Stimulated activated naive CD8-positive, alpha-beta T cell treated with anti-CD3 and anti-CD28 coated beads, Interleukin-15, Interleukin-2, amounts not matched to agents 100 ng/mL and 50 ng/mL, for 24 hours (primary cell): ENCODE results near the gene FRMD4B.
"Not testable (repeated sequence)": the region's sequence is repeated elsewhere in the genome, so short reads cannot be mapped to it uniquely, and the experiment has no call there.

Experiments used
- H3K27ac Mint-ChIP-seq: one replicate; pipeline ENCODE4 v1.8.0; 2021; ENCODE audit warnings: mild to moderate bottlenecking, mixed read lengths
- H3K27me3 Mint-ChIP-seq: one replicate; pipeline ENCODE4 v1.8.0; 2021; ENCODE audit warnings: mixed read lengths
- H3K36me3 Mint-ChIP-seq: one replicate; pipeline ENCODE4 v1.8.0; 2021; ENCODE audit warnings: low read depth, mixed read lengths
- H3K4me1 Mint-ChIP-seq: one replicate; pipeline ENCODE4 v1.8.0; 2021; ENCODE audit warnings: low read depth, mixed read lengths
- H3K4me3 Mint-ChIP-seq: one replicate; pipeline ENCODE4 v1.8.0; 2021; ENCODE audit warnings: mild to moderate bottlenecking, mixed read lengths
- H3K9me3 Mint-ChIP-seq: one replicate; pipeline ENCODE4 v1.8.0; 2021; ENCODE audit warnings: mixed read lengths

FRMD4B gene

GRCh38 chr3:69250014-69250413 is 135.9 kb downstream of the FRMD4B start:
- Mint-ChIP-seq H3K9me3 (no peaks in the 10 kb centered on the region), H3K36me3 (no peaks in the 10 kb centered on the region), H3K27me3 (peaks cover 4% of the 10 kb centered on the region), H3K27ac (peak overlapping the region; percentile 9), H3K4me1 (peaks cover 4% of the 10 kb centered on the region), H3K4me3 (peak overlapping the region; percentile 24)

GRCh38 chr3:69249001-69249400 is 136.9 kb downstream of the FRMD4B start:
- Mint-ChIP-seq H3K27ac (no peak overlapping the region), H3K4me3 (no peak overlapping the region), H3K4me1 (peaks cover 4% of the 10 kb centered on the region), H3K27me3 (no peaks in the 10 kb centered on the region), H3K36me3 (no peaks in the 10 kb centered on the region), H3K9me3 (no peaks in the 10 kb centered on the region)

GRCh38 chr3:69248436-69248835 is 137.5 kb downstream of the FRMD4B start:
- no peaks in the 10 kb centered on the region for H3K36me3 Mint-ChIP-seq
- no peaks in the 10 kb centered on the region for H3K27me3 Mint-ChIP-seq
- no peak overlapping the region for H3K4me3 Mint-ChIP-seq
- no peak overlapping the region for H3K27ac Mint-ChIP-seq
- no peaks in the 10 kb centered on the region for H3K9me3 Mint-ChIP-seq
- peaks cover 4% of the 10 kb centered on the region for H3K4me1 Mint-ChIP-seq

GRCh38 chr3:69246612-69247011 is 139.3 kb downstream of the FRMD4B start:
- H3K4me1 Mint-ChIP-seq = peaks cover 10% of the 10 kb centered on the region
- no peaks in the 10 kb centered on the region for H3K9me3 Mint-ChIP-seq
- H3K27ac Mint-ChIP-seq = no peak overlapping the region
- H3K27me3 Mint-ChIP-seq = no peaks in the 10 kb centered on the region
- no peak overlapping the region for H3K4me3 Mint-ChIP-seq
- H3K36me3 Mint-ChIP-seq = no peaks in the 10 kb centered on the region

- Mint-ChIP-seq H3K27ac (no peak overlapping the region), H3K9me3 (no peaks in the 10 kb centered on the region), H3K4me1 (peaks cover 6% of the 10 kb centered on the region), H3K36me3 (no peaks in the 10 kb centered on the region), H3K27me3 (no peaks in the 10 kb centered on the region), H3K4me3 (no peak overlapping the region)
Measured at GRCh38 chr3:69244039-69244438, 141.8 kb downstream of the FRMD4B start.

GRCh38 chr3:69241769-69242168 is 144.1 kb downstream of the FRMD4B start:
- Mint-ChIP-seq H3K36me3 (no peaks in the 10 kb centered on the region), H3K27ac (no peak overlapping the region), H3K27me3 (no peaks in the 10 kb centered on the region), H3K9me3 (no peaks in the 10 kb centered on the region), H3K4me3 (no peak overlapping the region), H3K4me1 (peaks cover 9% of the 10 kb centered on the region)

- Mint-ChIP-seq H3K9me3 (no peaks in the 10 kb centered on the region), H3K27me3 (no peaks in the 10 kb centered on the region), H3K4me1 (peaks cover 15% of the 10 kb centered on the region)
Measured at GRCh38 chr3:69240651-69241568, 145.0 kb downstream of the FRMD4B start.

GRCh38 chr3:69239063-69239462 is 146.8 kb downstream of the FRMD4B start:
- Mint-ChIP-seq H3K4me3 (no peak overlapping the region), H3K4me1 (peaks cover 21% of the 10 kb centered on the region), H3K36me3 (no peaks in the 10 kb centered on the region), H3K27ac (no peak overlapping the region), H3K9me3 (no peaks in the 10 kb centered on the region), H3K27me3 (no peaks in the 10 kb centered on the region)

More at GRCh38 chr3:69240651-69241568, 145.0 kb downstream of the FRMD4B start:
- H3K36me3 Mint-ChIP-seq = no peaks in the 10 kb centered on the region
- H3K4me3 Mint-ChIP-seq = no peak overlapping the region
- H3K27ac Mint-ChIP-seq = no peak overlapping the region

GRCh38 chr3:69236812-69237707 is 148.8 kb downstream of the FRMD4B start:
- no peaks in the 10 kb centered on the region for H3K36me3 Mint-ChIP-seq
- peak overlapping the region; percentile 21 for H3K4me3 Mint-ChIP-seq
- no peaks in the 10 kb centered on the region for H3K27me3 Mint-ChIP-seq
- H3K4me1 Mint-ChIP-seq = peaks cover 16% of the 10 kb centered on the region
- no peaks in the 10 kb centered on the region for H3K9me3 Mint-ChIP-seq
- no peak overlapping the region for H3K27ac Mint-ChIP-seq

- Mint-ChIP-seq H3K4me1 (peaks cover 16% of the 10 kb centered on the region), H3K27ac (no peak overlapping the region), H3K4me3 (no peak overlapping the region), H3K36me3 (no peaks in the 10 kb centered on the region), H3K9me3 (no peaks in the 10 kb centered on the region), H3K27me3 (no peaks in the 10 kb centered on the region)
Measured at GRCh38 chr3:69235882-69236281, 150.0 kb downstream of the FRMD4B start.

GRCh38 chr3:69235227-69235626 is 150.7 kb downstream of the FRMD4B start:
- H3K4me3 Mint-ChIP-seq = not testable (repeated sequence)

GRCh38 chr3:69232482-69232881 is 153.4 kb downstream of the FRMD4B start:
- Mint-ChIP-seq H3K9me3 (no peaks in the 10 kb centered on the region), H3K4me3 (no peak overlapping the region), H3K27ac (no peak overlapping the region), H3K4me1 (peaks cover 16% of the 10 kb centered on the region), H3K36me3 (no peaks in the 10 kb centered on the region), H3K27me3 (no peaks in the 10 kb centered on the region)

More at GRCh38 chr3:69235227-69235626, 150.7 kb downstream of the FRMD4B start:
- not testable (repeated sequence) for H3K27me3 Mint-ChIP-seq, H3K9me3 Mint-ChIP-seq, H3K27ac Mint-ChIP-seq, H3K36me3 Mint-ChIP-seq
- H3K4me1 Mint-ChIP-seq = peaks cover 16% of the 10 kb centered on the region

- Mint-ChIP-seq H3K4me3 (no peak overlapping the region), H3K27me3 (no peaks in the 10 kb centered on the region), H3K4me1 (peaks cover 15% of the 10 kb centered on the region), H3K9me3 (no peaks in the 10 kb centered on the region), H3K36me3 (no peaks in the 10 kb centered on the region), H3K27ac (no peak overlapping the region)
Measured at GRCh38 chr3:69231929-69232440, 153.9 kb downstream of the FRMD4B start.

GRCh38 chr3:69226071-69226470 is 159.8 kb downstream of the FRMD4B start:
- H3K27me3 Mint-ChIP-seq = no peaks in the 10 kb centered on the region
- no peaks in the 10 kb centered on the region for H3K9me3 Mint-ChIP-seq
- no peak overlapping the region for H3K4me3 Mint-ChIP-seq
- H3K27ac Mint-ChIP-seq = no peak overlapping the region
- no peaks in the 10 kb centered on the region for H3K4me1 Mint-ChIP-seq
- no peaks in the 10 kb centered on the region for H3K36me3 Mint-ChIP-seq
